ENCODE measurements around the gene TTC21A.

- TF ChIP-seq CTCF (IDR thresholded peaks at IDR 0.05; ENCODE audit: insufficient read depth, low read length, poor library complexity, severe bottlenecking) (no peak), EZH2phosphoT487 (conservative IDR thresholded peaks at IDR 0.05; ENCODE audit: low read length) (no peak)
Measured at GRCh38 chr3:39185326-39185958, 78.0 kb downstream of the TTC21A start.
